Liver (tissue), 9 donors: Measurements from ENCODE around the gene NAV2. TPM values are rescaled to one million over a fixed set of nuclear protein-coding genes. Genes with fewer than 3 reads are reported as not detected.

ENCODE experiments used
- DNase-seq: peaks from one replicate; pipeline ENCODE4 v3.0.0-alpha.2; 2017; ENCODE audit warnings: low spot score
- H3K27ac ChIP-seq, 2 donors: one replicate each; pipeline ENCODE4 v1.7.0; 2013; ENCODE audit warnings: inconsistent platforms in 2 of 2, low read length in 2 of 2, control low read depth in 1 of 2, low read depth in 1 of 2, mild to moderate bottlenecking in 1 of 2
- H3K27me3 ChIP-seq, 4 donors: one replicate each; pipeline versions ENCODE4 v1.6.1 to v1.7.0; 2013; ENCODE audit warnings: low read length in 3 of 4, inconsistent platforms in 1 of 4, mild to moderate bottlenecking in 1 of 4, moderate library complexity in 1 of 4; ENCODE audit not compliant: control insufficient read depth in 4 of 4, insufficient read depth in 4 of 4
- H3K36me3 ChIP-seq, 4 donors: one replicate each; pipeline versions ENCODE4 v1.6.1 to v1.7.0; 2013; ENCODE audit warnings: low read length in 3 of 4, mild to moderate bottlenecking in 3 of 4, low read depth in 1 of 4, moderate library complexity in 1 of 4; ENCODE audit not compliant: control insufficient read depth in 4 of 4, insufficient read depth in 3 of 4
- H3K4me1 ChIP-seq, 4 donors: one replicate each; pipeline versions ENCODE4 v1.6.1 to v1.7.0; 2013; ENCODE audit warnings: low read length in 3 of 4, mild to moderate bottlenecking in 3 of 4, moderate library complexity in 1 of 4; ENCODE audit not compliant: control insufficient read depth in 4 of 4, insufficient read depth in 4 of 4
- H3K4me3 ChIP-seq, 3 donors: one replicate each; pipeline versions ENCODE4 v1.6.1 to v1.7.0; 2013; ENCODE audit warnings: low read length in 3 of 3, control low read depth in 1 of 3, low read depth in 1 of 3, mild to moderate bottlenecking in 1 of 3
- H3K9ac ChIP-seq, 2 donors: one replicate each; pipeline ENCODE4 v1.7.0; 2013; ENCODE audit warnings: low read length in 2 of 2, mild to moderate bottlenecking in 2 of 2, moderate library complexity in 2 of 2, control low read depth in 1 of 2, low read depth in 1 of 2
- H3K9me3 ChIP-seq, 4 donors: one replicate each; pipeline versions ENCODE4 v1.6.1 to v1.7.0; 2013; ENCODE audit warnings: low read length in 3 of 4; ENCODE audit not compliant: control insufficient read depth in 4 of 4
- ATF3 ChIP-seq: IDR thresholded peaks from 2 replicates; pipeline ENCODE4 v1.6.1; 2016; ENCODE audit warnings: antibody characterized with exemption
- EGR1 ChIP-seq, 2 donors: IDR thresholded peaks; 2 replicates each; pipeline ENCODE4 v1.6.1; 2016 to 2018; ENCODE audit warnings: antibody characterized with exemption in 2 of 2, low read depth in 2 of 2
- FOXA1 ChIP-seq: IDR thresholded peaks from 2 replicates; pipeline ENCODE4 v1.6.1; 2016; ENCODE audit warnings: antibody characterized with exemption
- FOXA2 ChIP-seq: IDR thresholded peaks from 2 replicates; pipeline ENCODE4 v1.6.1; 2016; ENCODE audit warnings: antibody characterized with exemption
- HNF4A ChIP-seq, 2 donors: conservative IDR thresholded peaks; 2 replicates each; pipeline ENCODE4 v1.6.1; 2016; ENCODE audit warnings: antibody characterized with exemption in 2 of 2, mild to moderate bottlenecking in 2 of 2
- MAX ChIP-seq: IDR thresholded peaks from 2 replicates; pipeline ENCODE4 v1.6.1; 2016; ENCODE audit warnings: antibody characterized with exemption
- NR2F2 ChIP-seq: IDR thresholded peaks from 2 replicates; pipeline ENCODE4 v1.6.1; 2016; ENCODE audit warnings: antibody characterized with exemption
- RAD21 ChIP-seq, 2 donors: IDR thresholded peaks; 2 replicates each; pipeline ENCODE4 v1.6.1; 2016; ENCODE audit warnings: antibody characterized with exemption in 2 of 2, mild to moderate bottlenecking in 2 of 2
- RXRA ChIP-seq, 2 donors: IDR thresholded peaks; 2 replicates each; pipeline ENCODE4 v1.6.1; 2017 to 2018; ENCODE audit warnings: antibody characterized with exemption in 2 of 2, mild to moderate bottlenecking in 1 of 2
- SP1 ChIP-seq: IDR thresholded peaks from 2 replicates; pipeline ENCODE4 v1.6.1; 2018; ENCODE audit warnings: antibody characterized with exemption, mild to moderate bottlenecking
- TAF1 ChIP-seq: conservative IDR thresholded peaks from 2 replicates; pipeline ENCODE4 v1.6.1; 2016; ENCODE audit warnings: antibody characterized with exemption, mild to moderate bottlenecking
- YY1 ChIP-seq: IDR thresholded peaks from 2 replicates; pipeline ENCODE4 v1.6.1; 2016; ENCODE audit warnings: antibody characterized with exemption, mild to moderate bottlenecking
- ZBTB33 ChIP-seq: IDR thresholded peaks from 2 replicates; pipeline ENCODE4 v1.6.1; 2016; ENCODE audit warnings: antibody characterized with exemption
- WGBS: extraction: QIAGEN DNeasy Blood & Tissue Kit; methylation state at CpG from one replicate; pipeline ENCODE4 v1.1.7; 2013; 5-methylcytosine and 5-hydroxymethylcytosine counted together
- polyA plus RNA-seq, 2 donors: library from polyadenylated mRNA; stranded (reverse) in 1 of 2; unstranded in 1 of 2; fragments of 200-250 nt in 1 of 2; fragments of >200 nt in 1 of 2; fragmentation: Nextera tagmentation in 1 of 2; extraction: Ambion mirVana in 1 of 2; gene quantifications; one replicate each; pipeline versions ENCODE4 v1.2.1 to v1.2.3, GENCODE V29; 2013 to 2015
- total RNA-seq, 2 donors: library from RNA; depleted of rRNA; stranded (reverse); fragments of >200 nt; gene quantifications; one replicate each; pipeline ENCODE4 v1.2.3, GENCODE V29; 2014
- TF ChIP-seq, protein P1 (sequence below): IDR thresholded peaks from 2 replicates; pipeline ENCODE4 v1.6.1; 2016; ENCODE audit warnings: antibody characterized with exemption, mild to moderate bottlenecking
- donor health status: healthy.
- donor health status: healthy.
- donor health status: healthy.
- donor health status: healthy.
- donor health status: healthy.

The NAV2 gene
- total and polyA plus RNA-seq, 4 donors: 6.3 to 20.5 (median 11.6) TPM

- H3K4me1 ChIP-seq: no peaks in the 10 kb centered on the region
- H3K4me3 ChIP-seq: no peak overlapping the region
- WGBS: 89% methylated on average over 1 of the region's 1 CpG
- no peak overlapping the region for H3K9ac ChIP-seq
- H3K27me3 ChIP-seq: no peaks in the 10 kb centered on the region
- H3K36me3 ChIP-seq: peaks cover 2 to 11% (median 8%) of the 10 kb centered on the region in 4 donors
- no peak for DNase-seq
- no peaks in the 10 kb centered on the region for H3K9me3 ChIP-seq
- no peak overlapping the region for H3K27ac ChIP-seq
- no peak for TF ChIP-seq RXRA (IDR thresholded peaks at IDR 0.05)
- TF ChIP-seq YY1: no peak
- no peak for TF ChIP-seq RAD21 (IDR thresholded peaks at IDR 0.05)
- TF ChIP-seq MAX: no peak
- no peak for TF ChIP-seq NR2F2
- TF ChIP-seq, protein P1, sequence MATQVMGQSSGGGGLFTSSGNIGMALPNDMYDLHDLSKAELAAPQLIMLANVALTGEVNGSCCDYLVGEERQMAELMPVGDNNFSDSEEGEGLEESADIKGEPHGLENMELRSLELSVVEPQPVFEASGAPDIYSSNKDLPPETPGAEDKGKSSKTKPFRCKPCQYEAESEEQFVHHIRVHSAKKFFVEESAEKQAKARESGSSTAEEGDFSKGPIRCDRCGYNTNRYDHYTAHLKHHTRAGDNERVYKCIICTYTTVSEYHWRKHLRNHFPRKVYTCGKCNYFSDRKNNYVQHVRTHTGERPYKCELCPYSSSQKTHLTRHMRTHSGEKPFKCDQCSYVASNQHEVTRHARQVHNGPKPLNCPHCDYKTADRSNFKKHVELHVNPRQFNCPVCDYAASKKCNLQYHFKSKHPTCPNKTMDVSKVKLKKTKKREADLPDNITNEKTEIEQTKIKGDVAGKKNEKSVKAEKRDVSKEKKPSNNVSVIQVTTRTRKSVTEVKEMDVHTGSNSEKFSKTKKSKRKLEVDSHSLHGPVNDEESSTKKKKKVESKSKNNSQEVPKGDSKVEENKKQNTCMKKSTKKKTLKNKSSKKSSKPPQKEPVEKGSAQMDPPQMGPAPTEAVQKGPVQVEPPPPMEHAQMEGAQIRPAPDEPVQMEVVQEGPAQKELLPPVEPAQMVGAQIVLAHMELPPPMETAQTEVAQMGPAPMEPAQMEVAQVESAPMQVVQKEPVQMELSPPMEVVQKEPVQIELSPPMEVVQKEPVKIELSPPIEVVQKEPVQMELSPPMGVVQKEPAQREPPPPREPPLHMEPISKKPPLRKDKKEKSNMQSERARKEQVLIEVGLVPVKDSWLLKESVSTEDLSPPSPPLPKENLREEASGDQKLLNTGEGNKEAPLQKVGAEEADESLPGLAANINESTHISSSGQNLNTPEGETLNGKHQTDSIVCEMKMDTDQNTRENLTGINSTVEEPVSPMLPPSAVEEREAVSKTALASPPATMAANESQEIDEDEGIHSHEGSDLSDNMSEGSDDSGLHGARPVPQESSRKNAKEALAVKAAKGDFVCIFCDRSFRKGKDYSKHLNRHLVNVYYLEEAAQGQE: no peak
- TF ChIP-seq FOXA1: no peak
- TF ChIP-seq EGR1 (IDR thresholded peaks at IDR 0.05; ENCODE audit: low read depth in 2 of 2): no peak
- TF ChIP-seq FOXA2: no peak
- TF ChIP-seq ZBTB33: no peak
- no peak for TF ChIP-seq TAF1
- no peak for TF ChIP-seq ATF3
- no peak for TF ChIP-seq SP1
These were observed 164.1 kb downstream of the NAV2 start for GRCh38 chr11:19876750-19877149.

DNA sequence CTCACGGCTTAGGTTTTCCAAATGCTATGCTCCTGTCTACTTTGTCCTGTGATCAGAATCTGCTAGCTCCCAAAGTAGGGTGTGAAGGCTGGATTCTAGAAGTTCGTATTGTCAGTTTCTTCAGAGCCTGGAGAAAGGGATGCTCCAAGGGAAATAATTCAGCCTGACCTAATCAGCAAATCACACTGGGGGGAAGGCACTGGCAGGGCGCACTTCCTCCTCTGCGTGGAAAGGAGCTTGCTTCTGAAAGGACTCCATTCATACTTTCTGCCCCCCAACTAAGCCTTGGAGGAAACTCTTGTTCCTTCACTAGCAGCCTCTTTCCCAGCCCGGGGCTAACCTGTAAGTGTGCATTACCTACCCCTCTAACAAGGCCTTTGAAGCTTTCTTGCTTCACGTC is 165.9 kb downstream of the NAV2 start:
- WGBS: 86% methylated on average over 6 of the region's 6 CpGs

More for the DNA sequence above, 165.9 kb downstream of the NAV2 start:
- H3K4me1 ChIP-seq: no peaks in the 10 kb centered on the region
- H3K27ac ChIP-seq: no peak overlapping the region
- TF ChIP-seq RAD21 (IDR thresholded peaks at IDR 0.05) (no peak), HNF4A (conservative IDR thresholded peaks at IDR 0.05) (no peak), EGR1 (IDR thresholded peaks at IDR 0.05; ENCODE audit: low read depth in 2 of 2) (no peak), FOXA1 (no peak), TAF1 (no peak)
- TF ChIP-seq, protein P1: no peak
- H3K9ac ChIP-seq: no peak overlapping the region
- H3K27me3 ChIP-seq: no peaks in the 10 kb centered on the region
- no peaks in the 10 kb centered on the region for H3K9me3 ChIP-seq
- no peak for DNase-seq
- H3K36me3 ChIP-seq: peaks cover 2 to 12% (median 8%) of the 10 kb centered on the region in 4 donors
- no peak overlapping the region for H3K4me3 ChIP-seq
